ENCODE results near the gene CACNA1C. TPM values are rescaled to one million over a fixed set of nuclear protein-coding genes. Genes with fewer than 3 reads are reported as not detected.

Gene CACNA1C
- total RNA-seq, 4 donors from 2014 or later = 3.8 to 13.6 (median 5.7) TPM

GRCh38 chr12:2494486-2495192, 441.9 kb downstream of the CACNA1C start:
- ATAC-seq (ENCODE audit: low FRiP score) = peak; percentile 10
- TF ChIP-seq CTCF (IDR thresholded peaks at IDR 0.05) = no peak
- DNase-seq (ENCODE audit: low spot score) = no peak

GRCh38 chr12:2495417-2496112, 442.8 kb downstream of the CACNA1C start:
- no peak for ATAC-seq (ENCODE audit: low FRiP score)

GRCh38 chr12:2498964-2499500, 446.2 kb downstream of the CACNA1C start:
- no peak for DNase-seq (ENCODE audit: low spot score)
- no peak for ATAC-seq (ENCODE audit: low FRiP score)
- TF ChIP-seq CTCF (IDR thresholded peaks at IDR 0.05) = no peak

More at GRCh38 chr12:2495417-2496112, 442.8 kb downstream of the CACNA1C start:
- DNase-seq (ENCODE audit: low spot score) = no peak
- no peak for TF ChIP-seq CTCF (IDR thresholded peaks at IDR 0.05)

GRCh38 chr12:2501464-2502191, 448.8 kb downstream of the CACNA1C start:
- ATAC-seq (ENCODE audit: low FRiP score) = no peak

GRCh38 chr12:2503036-2503435, 450.2 kb downstream of the CACNA1C start:
- DNase-seq (ENCODE audit: low spot score) (no peak), ATAC-seq (ENCODE audit: low FRiP score) (no peak)
- no peak for TF ChIP-seq CTCF (IDR thresholded peaks at IDR 0.05)

More at GRCh38 chr12:2501464-2502191, 448.8 kb downstream of the CACNA1C start:
- no peak for TF ChIP-seq CTCF (IDR thresholded peaks at IDR 0.05)
- no peak for DNase-seq (ENCODE audit: low spot score)

GRCh38 chr12:2503762-2504161, 451.0 kb downstream of the CACNA1C start:
- no peak for TF ChIP-seq CTCF (IDR thresholded peaks at IDR 0.05)
- DNase-seq (ENCODE audit: low spot score) (no peak), ATAC-seq (ENCODE audit: low FRiP score) (no peak)
